HG02884 (cell line): ENCODE measurements around the gene SLC16A11.
"Not testable (repeated sequence)": the region's sequence is repeated elsewhere in the genome, so short reads cannot be mapped to it uniquely, and the experiment has no call there.

ENCODE experiments used
- ATAC-seq: cut with Tn5 transposase; IDR thresholded peaks from one replicate; pipeline ENCODE4 v1.9.1; 2021; ENCODE audit warnings: mild to moderate bottlenecking, moderate library complexity; ENCODE audit not compliant: unreplicated experiment

Gene SLC16A11, protein sequence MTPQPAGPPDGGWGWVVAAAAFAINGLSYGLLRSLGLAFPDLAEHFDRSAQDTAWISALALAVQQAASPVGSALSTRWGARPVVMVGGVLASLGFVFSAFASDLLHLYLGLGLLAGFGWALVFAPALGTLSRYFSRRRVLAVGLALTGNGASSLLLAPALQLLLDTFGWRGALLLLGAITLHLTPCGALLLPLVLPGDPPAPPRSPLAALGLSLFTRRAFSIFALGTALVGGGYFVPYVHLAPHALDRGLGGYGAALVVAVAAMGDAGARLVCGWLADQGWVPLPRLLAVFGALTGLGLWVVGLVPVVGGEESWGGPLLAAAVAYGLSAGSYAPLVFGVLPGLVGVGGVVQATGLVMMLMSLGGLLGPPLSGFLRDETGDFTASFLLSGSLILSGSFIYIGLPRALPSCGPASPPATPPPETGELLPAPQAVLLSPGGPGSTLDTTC

DNA sequence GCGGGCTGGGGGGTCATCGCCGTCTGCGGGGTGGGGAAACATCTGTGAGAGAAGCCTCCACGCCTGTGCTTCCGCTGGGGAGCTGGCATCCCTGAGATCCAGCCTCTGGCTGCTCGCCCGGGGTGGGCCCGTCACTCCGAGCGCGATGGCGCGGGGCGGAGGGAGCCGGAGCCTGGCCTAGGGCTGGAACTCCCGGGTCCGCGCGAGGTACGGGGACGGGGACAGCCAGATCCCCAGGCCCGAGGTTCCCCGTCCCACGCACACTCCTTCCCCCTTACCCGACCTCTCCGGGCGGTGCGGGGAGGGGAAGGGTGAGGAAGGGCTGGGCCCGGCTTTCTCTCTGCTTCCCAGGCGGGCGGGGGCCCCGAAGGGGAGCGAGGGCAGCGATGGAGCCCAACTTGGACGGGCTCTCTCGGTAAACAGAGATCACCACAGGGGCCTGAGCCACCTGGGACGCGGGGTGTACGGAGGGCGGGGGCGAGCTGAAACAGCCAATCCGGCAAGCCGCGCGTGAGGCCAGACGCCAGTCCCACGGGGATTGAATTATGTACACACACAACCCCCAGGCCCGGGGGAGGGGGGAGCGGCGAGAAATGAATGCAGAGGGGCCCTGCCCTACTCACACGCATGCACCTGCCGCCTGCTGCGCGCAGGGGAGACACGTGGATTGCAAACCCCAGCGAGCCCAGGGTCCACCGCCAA lies at the start of gene SLC16A11:
Gene SLC16A11 (minus strand): TSS at position 596 of the 702 bp plus-strand sequence. CDS start 579 bp downstream, at position 17.
- ATAC-seq = no peak

DNA sequence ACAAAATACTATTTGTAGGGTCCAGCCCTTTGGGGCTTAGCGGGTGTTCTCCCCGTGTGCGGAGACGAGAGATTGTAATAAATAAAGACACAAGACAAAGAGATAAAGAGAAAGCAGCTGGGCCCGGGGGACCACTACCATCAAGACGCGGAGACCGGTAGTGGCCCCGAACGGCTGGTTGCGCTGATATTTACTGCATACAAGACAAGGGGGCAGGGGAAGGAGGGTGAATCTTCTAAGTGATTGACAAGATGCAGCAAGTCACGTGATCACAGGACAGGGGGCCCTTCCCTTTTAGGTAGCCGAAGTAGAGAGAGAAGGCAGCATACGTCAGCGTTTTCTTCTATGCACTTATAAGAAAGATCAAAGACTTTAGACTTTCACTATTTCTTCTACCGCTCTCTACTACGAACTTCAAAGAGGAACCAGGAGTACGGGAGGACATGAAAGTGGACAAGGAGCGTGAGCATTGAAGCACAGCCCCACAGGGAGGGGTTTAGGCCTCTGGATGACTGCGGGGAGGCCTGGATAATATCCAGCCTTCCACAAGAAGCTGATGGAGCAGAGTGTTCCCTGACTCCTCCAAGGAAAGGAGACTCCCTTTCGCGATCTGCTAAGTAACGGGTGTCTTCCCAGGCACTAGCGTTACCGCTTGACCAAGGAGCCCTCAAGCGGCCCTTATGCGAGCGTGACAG lies 47.6 kb upstream of the SLC16A11 start:
- ATAC-seq = not testable (repeated sequence)

DNA sequence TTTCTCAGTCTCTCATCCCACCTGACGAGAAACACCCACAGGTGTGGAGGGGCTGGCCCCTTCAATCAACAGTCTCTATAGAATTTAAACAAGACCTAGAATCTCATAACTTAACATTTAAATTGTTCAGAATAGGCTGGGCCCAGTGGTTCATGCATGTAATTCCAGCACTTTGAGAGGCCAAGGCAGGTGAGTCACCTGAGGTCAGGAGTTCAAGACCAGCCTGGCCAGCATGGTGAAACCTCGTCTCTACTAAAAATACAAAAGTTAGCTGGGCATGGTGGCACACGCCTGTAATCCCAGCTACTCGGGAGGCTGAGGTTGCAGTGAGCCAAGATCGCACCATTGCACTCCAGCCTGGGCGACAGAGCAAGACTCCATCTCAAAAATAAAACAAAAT lies 45.7 kb upstream of the SLC16A11 start:
- ATAC-seq = not testable (repeated sequence)

DNA sequence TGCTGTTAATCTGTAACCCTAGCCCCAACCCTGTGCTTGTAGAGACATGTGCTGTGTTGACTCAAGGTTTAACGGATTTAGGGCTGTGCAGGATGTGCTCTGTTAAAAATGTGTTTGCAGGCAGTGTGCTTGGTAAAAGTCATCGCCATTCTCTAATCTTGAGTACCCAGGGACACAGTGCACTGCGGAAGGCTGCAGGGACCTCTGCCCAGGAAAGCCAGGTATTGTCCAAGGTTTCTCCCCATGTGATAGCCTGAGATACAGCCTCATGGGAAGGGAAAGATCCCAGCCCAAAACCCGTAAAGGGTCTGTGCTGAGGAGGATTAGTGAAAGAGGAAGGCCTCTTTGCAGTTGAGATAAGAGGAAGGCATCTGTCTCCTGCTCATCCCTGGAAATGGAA lies 44.5 kb upstream of the SLC16A11 start:
- ATAC-seq = not testable (repeated sequence)

DNA sequence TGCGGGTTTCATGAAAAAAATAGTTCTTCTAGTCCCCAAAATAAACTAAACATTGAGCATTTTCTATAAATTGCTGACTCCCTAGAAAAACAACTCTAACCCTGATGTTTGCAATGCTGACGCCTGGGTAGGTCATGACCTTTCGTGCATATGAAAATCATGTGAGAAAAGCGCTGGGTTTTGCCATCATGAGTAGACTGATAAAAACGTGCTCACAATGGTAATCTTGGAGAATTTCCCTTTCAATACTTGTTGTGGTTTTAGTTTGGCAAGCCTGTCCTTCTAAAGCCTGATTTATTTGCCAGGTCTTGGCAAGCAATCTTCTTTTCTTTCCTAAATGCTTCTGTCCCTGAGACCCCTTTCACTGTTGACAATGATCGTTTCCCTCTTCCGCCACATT lies 40.2 kb upstream of the SLC16A11 start:
- ATAC-seq = no peak

DNA sequence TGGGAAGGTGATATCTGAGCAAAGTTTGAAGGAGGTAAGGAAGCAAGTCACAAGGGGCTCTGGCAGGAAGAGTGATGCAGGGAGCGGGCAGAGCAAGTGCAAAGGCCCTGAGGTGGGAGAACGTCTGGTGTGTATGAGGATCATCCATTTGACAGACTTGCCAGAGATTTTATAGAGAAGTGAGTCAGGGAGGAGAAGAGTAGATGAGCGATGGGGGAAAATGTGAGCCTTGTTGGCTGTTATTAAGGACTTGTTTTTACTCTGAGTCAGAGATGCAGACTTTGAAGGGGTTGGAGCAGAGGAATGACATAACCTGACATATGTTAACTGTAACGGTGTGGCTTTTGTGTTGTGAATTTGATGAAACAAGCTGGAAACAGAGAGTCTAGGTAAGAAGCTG lies 39.7 kb upstream of the SLC16A11 start:
- ATAC-seq = no peak

DNA sequence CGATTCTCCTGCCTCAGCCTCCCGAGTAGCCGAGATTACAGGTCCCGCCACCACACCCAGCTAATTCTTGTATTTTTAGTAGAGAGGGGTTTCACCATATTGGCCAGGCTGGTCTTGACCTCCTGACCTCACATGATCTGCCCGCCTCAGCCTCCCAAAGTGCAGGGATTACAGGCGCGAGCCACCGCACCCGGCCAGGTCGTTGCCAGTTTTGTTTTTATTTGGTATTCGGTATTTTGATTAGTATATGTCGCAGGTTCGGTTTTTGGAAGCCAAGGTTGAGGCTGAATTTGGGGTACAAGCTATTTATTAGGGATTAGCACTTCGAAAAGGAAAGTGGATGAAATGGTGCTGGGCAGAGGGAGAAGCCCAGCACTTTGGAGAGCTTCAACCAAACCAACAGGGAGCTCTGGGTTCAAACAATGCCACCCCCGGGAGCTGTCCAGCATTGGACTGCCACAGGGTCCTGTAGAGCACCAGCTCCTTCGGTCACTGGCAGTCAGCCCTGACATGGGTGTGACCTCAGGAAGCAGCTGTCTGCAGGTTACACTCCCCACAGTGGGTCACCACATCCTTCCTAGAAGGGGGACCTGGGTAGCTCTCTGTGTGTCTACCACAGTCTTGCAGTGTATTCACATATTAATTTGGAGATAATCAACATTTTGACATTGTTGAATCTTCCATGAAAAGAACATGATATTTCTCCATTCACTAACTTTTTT lies 37.6 kb upstream of the SLC16A11 start:
- no peak for ATAC-seq

DNA sequence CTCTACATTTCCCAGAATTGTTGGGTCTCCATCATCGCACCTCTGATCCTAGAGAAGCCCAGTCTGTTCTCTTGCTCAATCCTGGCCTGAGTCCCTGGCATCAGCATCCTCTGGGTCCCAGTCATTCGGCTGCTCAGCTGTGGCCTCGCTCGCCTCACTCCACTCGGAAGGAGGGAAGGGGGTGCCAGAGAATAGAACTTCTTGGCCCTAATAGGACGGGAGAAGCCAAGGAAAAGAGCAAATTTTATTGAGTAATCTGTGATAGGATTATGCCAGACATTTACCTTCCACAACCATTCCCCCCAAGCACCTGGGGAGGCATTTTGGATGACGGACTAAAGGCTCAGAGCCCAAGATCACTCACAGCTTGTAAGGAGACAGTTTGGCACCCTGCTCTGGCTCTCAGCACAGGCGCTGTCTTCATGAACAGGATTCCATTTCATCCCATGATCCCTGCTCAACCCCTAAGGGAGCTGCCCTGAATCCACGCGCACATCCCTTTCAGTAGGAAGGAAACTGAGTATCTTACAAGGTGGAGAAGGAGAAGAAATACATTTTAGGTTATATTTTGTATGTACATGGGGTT lies 36.7 kb upstream of the SLC16A11 start:
- no peak for ATAC-seq

DNA sequence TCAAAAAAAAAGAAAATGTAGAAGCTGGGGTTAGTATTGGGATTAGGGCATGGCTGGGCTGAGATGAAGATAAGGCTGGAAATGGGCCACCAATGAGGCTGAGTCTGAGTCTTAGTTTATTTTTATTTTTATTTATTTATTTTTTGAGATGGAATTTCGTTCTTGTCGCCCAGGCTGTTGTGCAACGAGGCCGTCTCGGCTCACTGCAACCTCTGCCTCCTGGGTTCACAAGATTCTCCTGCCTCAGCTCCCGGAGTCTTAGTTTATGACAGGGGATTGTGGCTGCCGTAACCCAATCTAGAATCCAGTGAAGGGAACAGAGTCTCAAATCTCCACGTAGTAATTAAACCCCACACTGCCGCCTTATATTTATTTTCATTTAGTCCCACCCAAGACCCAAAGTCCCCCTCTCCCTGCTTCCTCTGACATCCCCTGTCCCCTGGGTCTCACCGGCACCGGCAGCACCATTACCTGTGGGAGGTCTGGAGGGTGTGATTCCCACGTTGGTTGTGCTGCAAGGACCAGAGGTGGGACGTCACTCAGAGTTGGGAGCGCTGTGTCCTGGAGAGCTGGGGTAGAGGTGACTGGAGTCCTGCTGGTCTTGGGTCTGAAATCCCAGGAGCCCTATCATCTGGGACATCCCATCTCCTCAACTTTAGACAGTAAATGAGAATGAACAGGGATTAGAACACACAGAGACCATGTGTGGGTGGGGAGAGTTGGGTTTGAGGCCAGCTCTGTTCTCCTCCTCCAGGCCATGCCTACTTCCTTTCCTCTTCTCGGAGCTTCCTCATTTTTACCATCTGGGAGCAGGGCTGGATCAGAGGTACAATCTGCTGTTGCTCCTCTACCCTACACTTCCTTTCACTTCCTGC lies 35.9 kb upstream of the SLC16A11 start, which contains the start of gene CLEC10A:
Gene CLEC10A (minus strand): TSS at position 671 of the 875 bp plus-strand sequence. CDS start 1,439 bp downstream, outside the sequence.
- ATAC-seq = no peak

DNA sequence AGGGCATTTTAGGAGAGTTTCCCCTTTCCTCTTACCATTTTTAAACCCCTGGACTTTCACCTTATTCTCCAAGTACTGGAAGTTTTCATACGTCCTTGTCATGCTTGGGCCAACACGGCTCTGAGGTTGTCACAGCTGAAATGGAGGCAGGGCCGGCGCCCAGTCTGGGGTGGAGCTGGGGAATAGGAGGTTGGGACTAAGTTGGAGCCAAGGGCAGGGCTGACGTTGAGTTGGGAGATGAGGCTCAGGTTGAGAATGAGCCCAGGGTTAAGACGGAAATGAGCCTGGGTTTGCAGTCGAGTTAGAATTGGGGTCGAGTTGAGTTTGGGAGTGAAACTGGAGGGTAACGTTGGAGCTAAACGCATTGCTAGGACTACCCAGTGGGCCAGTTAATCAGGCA lies 34.8 kb upstream of the SLC16A11 start:
- ATAC-seq = no peak

DNA sequence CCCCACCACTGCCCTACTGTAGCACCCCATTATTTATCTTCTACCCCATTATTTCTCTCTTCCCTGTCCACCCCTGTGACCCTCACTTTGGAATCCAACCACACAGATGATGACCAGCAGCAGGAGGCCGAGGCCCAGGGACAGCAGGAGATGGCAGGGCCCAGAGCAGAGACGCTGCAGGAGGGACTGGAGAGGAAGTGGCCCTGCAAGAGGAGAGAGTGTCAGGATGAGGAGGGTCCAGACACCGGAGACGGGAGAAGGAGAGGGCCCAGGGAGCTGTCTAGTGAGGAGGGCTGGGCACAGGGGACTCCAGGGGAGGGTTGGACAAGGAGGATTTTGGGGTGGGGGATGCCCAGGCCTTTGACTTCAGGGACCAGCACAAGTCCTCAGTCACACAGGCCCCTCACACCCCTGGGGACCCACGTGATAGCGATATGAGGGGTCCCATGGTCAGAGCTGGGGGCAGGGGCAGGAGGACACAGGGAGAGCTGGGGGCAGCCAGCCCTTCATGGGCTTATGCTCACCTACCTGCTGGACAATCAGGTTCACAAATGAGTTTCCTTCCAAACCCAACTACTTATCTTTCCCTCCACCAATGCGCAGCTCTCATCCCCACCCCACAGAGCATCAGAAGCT lies 34.1 kb upstream of the SLC16A11 start:
- no peak for ATAC-seq

DNA sequence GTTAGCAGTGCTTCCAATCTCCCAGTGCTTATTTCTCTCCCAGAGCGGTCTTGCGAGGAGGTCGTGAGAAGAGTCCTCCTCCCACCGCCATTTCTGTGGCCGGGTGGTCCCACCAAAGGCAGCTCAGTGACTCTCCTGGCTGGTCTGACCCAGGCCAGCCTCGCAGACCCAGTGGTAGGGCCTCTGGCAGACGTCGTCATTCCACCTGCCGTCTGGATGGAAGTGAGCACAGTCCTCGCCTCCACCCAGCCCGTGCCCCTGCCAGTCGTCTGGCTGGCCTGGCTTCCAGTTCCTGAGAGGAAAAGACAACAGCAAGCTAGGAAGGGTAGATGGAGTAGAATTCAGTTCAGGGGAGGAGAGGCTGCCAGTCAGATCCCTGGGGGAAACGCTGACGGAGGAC lies 31.0 kb upstream of the SLC16A11 start:
- ATAC-seq = no peak

DNA sequence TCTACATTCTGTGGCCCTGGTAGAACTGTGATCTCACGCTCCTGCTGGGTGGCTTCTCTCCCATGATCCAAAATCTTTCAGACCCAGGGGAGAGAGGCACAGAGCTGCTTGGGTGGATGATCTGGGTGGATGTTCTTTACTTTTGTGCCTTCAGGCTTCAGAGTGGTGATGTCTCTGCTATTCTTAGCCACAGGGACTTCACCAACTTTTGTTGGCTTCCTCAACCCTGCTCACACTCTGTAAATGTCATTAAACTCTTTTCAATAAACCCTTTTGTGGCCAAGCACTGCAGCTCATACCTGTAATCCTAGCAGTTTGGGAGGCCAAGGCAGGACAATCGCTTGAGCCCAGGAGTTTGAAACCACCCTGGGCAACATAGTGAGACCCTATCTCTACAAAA lies 28.5 kb upstream of the SLC16A11 start:
- no peak for ATAC-seq

DNA sequence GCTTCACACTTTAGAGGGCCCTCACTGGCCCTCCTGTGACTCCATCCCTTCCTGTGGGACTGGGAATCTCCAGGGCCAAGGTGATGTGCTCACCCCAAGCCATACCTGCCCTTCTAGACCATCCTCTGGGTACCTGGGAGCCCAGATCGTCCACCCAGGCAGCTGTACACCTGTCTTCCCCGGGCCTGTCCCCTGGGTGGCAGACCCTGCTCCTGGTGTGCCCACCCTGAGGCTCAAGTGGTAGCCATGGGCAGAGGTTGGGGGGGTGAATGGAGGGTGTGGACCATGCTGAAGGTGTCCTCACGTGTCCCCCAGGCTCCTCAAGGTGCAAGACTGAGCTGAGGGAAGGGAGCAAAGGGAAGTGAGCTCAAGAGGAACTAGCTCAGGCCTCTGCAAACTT lies 26.8 kb upstream of the SLC16A11 start:
- ATAC-seq = no peak

DNA sequence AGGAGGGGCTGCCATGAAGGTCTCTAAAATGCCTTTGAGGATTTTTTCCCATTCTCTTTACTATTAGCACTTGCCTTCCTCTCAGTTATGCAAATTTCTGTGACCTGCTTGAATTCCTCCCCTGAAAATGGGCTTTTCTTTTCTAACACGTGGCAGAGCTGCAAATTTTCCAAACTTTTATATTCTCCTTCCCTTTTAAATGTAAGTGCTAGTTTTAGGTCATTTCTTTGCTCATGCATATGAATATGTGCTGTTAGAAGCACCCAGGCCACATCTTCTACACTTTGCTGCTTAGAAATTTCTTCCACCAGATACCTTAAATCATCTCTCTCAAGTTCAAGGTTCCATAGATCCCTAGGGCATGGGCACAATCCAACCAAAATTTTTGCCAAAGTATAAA lies 24.4 kb upstream of the SLC16A11 start:
- ATAC-seq = no peak

DNA sequence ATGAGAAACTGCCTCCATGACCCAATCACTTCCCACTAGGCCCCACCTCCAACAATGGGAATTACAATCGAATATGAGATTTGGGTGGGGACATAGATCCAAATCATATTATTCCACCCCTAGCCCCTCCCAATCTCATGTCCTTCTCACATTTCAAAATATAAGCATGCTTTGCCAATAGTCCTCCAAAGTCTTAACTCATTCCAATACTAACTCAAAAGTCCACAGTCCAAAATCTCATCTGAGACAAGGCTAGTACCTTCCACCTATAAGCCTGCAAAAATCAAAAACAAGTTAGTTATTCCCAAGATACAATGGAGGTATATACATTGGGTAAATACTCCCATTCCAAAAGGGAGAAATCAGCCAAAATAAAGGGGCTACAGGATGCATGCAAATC lies 23.3 kb upstream of the SLC16A11 start:
- ATAC-seq = no peak

DNA sequence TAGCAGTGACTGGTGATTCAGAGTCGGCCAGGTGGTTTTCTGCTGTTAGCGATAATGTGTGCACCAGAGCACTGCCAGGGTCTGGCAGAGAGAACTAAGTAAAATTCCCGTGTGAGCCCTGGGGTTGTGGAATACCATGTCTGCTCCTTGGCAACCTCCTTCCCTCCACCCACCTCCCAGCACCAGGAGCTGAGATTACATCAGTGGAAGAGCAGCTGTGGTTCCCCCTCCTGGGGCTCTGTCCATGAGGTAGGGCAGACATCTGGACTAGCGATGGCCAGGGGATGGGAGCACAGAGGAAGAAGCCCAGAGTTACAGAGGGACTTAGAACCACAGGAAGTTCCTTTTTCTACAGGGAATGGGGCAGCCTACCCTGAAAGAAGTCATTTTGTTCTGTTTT lies 20.4 kb upstream of the SLC16A11 start:
- ATAC-seq = no peak

DNA sequence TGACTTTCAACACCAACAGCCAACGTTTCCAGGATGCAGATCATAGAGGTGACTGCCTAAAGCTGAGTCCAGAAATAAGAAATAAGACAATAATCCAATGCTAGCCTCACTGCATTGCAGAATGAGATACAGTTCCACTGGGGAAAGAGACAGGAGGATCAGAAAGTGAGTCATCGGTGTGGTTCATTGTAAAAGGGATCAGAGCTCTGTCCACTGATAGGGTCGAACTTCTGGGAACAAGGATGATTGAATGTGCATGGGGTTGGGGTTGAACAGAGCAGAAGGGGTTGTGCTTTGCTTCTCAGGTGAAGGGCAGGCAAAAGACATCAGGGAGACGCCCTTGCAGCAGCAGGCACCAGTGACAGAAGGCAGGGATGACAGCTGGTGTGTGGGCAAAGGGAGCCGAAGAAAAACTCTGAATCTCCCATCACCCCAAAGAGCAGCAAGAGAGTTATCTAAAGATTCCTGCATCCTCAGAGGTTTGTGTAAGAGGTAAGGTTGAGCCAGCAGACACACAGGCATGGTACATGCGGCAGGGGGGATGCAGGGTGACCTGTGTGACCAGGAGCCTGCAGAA lies 19.7 kb upstream of the SLC16A11 start:
- ATAC-seq = no peak
